GM20000 (cell line): ENCODE measurements around the gene CTNNBL1.

Experiments used
- DNase-seq: peaks from one replicate; pipeline ENCODE4 v3.0.0; 2012; ENCODE audit warnings: low spot score
- TF ChIP-seq, protein P1 (sequence below): IDR thresholded peaks from 2 replicates; pipeline ENCODE4 v1.5.1; 2012; ENCODE audit warnings: mild to moderate bottlenecking, control low read depth; ENCODE audit errors: extremely low read depth, missing control alignments

CTNNBL1 gene

DNA sequence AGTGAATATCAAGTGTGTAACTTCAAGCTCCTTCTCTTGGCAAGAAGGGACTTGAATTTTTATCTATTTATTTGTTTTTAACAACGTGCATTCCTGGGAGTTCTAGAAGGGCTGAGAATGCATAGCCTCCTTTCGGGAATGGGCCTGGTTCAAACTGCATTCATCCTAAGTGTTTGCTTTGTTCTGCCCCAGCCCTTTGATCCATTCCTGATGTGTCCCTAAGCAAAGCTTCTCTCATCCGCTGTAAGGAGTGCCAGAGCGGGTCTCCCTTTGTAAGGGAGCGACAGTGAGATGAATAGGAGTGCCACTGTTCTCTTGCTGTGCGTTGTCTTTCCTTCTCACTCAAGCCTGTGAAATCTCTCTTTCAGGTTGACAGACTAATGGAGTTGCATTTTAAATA lies 148.1 kb downstream of the CTNNBL1 start:
- no peak for DNase-seq
- TF ChIP-seq, protein P1, sequence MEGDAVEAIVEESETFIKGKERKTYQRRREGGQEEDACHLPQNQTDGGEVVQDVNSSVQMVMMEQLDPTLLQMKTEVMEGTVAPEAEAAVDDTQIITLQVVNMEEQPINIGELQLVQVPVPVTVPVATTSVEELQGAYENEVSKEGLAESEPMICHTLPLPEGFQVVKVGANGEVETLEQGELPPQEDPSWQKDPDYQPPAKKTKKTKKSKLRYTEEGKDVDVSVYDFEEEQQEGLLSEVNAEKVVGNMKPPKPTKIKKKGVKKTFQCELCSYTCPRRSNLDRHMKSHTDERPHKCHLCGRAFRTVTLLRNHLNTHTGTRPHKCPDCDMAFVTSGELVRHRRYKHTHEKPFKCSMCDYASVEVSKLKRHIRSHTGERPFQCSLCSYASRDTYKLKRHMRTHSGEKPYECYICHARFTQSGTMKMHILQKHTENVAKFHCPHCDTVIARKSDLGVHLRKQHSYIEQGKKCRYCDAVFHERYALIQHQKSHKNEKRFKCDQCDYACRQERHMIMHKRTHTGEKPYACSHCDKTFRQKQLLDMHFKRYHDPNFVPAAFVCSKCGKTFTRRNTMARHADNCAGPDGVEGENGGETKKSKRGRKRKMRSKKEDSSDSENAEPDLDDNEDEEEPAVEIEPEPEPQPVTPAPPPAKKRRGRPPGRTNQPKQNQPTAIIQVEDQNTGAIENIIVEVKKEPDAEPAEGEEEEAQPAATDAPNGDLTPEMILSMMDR = no peak

DNA sequence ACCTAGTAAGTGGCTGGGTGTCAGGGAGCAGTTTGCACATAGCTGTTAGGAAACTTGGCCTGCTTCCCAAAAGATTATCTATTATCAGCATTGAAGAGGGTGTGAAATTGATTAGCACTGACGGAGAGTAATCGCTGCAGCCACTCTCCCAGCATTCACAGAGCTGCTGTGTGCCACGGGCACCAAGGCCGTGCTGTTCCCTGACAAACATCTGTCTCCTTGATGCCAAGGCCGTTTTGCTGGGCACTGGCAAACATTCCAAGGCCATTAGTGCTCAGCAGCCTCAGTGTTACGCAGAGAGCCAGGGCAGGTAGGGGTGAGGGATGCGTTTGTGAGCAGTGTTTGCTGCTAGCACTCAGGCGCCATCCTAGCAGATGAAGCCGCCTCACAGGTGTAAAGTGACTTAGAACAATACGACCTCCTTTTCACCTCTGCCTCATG lies 151.4 kb downstream of the CTNNBL1 start:
- no peak for DNase-seq
- TF ChIP-seq, protein P1 = no peak

DNA sequence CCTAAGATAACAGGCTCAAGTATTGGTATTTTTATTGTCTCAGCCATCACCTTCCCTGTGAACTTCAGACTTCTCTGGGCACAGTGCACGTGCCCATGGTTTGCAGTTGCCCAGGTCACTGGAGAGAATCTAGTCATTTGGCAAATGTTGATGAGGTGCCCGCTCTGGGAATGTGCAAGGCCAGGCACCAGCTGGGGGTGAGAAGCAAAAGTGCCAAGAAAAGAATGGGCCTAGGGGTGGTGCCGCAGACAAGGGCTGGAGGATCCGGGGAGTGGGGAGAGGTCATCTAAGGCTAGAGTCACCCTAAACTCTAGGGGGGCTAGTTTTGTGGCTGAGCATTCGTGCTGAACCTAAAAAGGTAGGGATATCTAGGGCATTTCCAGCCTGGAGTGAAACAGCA lies 152.0 kb downstream of the CTNNBL1 start:
- TF ChIP-seq, protein P1 = no peak
- no peak for DNase-seq

DNA sequence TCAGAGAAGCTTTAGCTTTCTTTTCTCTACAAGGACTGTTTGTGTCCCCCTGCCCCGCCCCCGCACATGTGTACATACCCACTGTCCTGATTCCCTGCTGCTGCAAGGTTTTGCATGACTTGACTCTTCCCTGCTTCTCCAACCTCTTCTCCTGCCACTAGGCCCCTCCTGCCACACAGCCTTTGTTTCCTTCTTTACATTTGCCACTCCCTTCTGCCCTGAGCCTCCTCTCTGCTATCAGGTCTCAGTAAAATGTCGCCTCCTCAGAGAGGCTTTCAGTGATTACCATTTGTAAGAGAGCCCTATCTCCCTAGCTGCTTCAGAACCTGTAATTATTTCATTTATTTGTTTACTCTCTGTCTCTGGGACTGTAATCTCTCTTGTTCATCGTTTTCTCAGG lies 152.7 kb downstream of the CTNNBL1 start:
- DNase-seq = no peak
- TF ChIP-seq, protein P1 = no peak

DNA sequence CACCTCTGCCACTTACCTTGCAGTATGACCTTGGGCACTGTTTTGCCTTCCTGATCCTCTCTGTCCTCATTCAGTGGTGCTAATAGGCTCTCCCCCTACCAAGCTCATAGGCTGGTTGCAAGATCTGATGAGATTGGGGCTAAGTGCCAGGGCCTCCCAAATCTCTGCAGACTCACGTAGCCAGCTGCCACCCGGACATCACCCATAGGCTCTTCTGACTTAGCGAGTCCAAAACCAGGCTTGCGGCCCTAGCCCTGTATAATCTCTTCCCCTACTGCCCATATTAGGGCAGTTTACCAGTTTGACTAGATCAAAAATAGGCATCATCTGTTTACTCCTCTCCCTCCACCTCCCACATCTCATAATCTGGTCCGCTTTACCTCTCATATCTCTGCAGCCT lies 154.9 kb downstream of the CTNNBL1 start:
- TF ChIP-seq, protein P1 = no peak
- DNase-seq = no peak

DNA sequence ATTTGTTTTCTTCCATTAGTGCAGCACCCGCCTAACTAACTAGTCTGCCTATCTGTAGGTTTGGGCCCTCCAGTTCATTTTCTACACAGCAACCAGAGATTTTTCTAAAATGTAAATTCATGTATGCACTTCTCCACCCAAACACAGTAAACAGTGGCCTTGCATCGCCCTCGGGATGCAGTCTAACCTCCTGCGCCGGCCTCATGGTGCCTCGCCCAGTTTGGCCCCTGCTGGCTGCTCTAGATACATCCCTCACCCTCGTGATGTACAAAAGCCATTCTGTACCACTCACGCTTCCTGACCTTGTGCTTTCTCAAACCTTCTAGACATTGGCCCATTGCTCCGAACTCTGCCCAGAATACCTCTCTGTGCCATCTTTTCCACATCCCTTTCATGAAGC lies 155.3 kb downstream of the CTNNBL1 start:
- no peak for DNase-seq

DNA sequence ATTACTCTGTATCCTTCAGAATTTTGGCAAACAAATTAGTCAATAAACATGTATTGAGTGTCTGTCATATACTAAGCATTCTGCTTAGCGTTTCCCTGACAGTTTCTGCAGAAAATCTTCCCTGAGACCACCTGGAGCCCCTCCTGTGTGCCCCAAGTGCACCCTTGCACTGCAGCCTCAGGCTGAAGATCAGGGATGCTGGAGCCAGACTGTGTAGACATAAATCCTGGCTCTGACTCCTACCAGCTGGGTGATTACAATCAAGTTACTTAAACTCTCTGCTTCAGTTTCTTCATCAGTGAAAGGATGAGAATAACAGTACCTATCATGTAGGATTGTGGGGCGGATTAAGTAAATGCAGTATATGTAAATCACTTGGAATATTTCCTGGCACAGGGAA lies 155.7 kb downstream of the CTNNBL1 start:
- TF ChIP-seq, protein P1 = no peak
- DNase-seq = no peak

More for the DNA sequence above, 155.3 kb downstream of the CTNNBL1 start:
- TF ChIP-seq, protein P1 = no peak
